Renal cortex interstitium (tissue), 11 donors: ENCODE measurements around the gene KMT2C. TPM values are rescaled to one million over a fixed set of nuclear protein-coding genes. Genes with fewer than 3 reads are reported as not detected.
"Not testable (repeated sequence)": the region's sequence is repeated elsewhere in the genome, so short reads cannot be mapped to it uniquely, and the experiment has no call there.

Experiments
- DNase-seq, 11 donors: peaks; one replicate each; pipeline ENCODE4 v3.0.0-alpha.2; 2013; ENCODE audit warnings: low read depth in 9 of 11, low spot score in 4 of 11; ENCODE audit errors: extremely low read depth in 1 of 11
- polyA plus RNA-seq, 3 donors: library from polyadenylated mRNA; unstranded; fragments of 120-200 nt; gene quantifications; one replicate each; pipeline ENCODE4 v1.2.1, GENCODE V29; 2013; ENCODE audit not compliant: insufficient read length in 3 of 3

Gene KMT2C
- polyA plus RNA-seq, 3 donors: 37.1 to 42.5 (median 39.3) TPM

- DNase-seq: no peak
These were observed 16.1 kb downstream of the KMT2C start for GRCh38 chr7:152419473-152420429.

- no peak for DNase-seq
These were observed 21.0 kb downstream of the KMT2C start for GRCh38 chr7:152414779-152415178.

GRCh38 chr7:152411389-152411788, 24.4 kb downstream of the KMT2C start:
- DNase-seq: peak in 3 of 11 donors; percentile 28 to 46 (median 45)

- no peak for DNase-seq
These were observed 29.3 kb downstream of the KMT2C start for GRCh38 chr7:152406491-152406890.

- DNase-seq: not testable (repeated sequence)
These were observed 29.8 kb downstream of the KMT2C start for GRCh38 chr7:152406030-152406429.

- DNase-seq: no peak
These were observed 32.1 kb downstream of the KMT2C start for GRCh38 chr7:152403726-152404125.

- DNase-seq: no peak
These were observed 33.2 kb downstream of the KMT2C start for GRCh38 chr7:152402384-152403250.

- DNase-seq: no peak
These were observed 36.5 kb downstream of the KMT2C start for GRCh38 chr7:152399344-152399743.

GRCh38 chr7:152395112-152395511, 40.7 kb downstream of the KMT2C start:
- no peak for DNase-seq

GRCh38 chr7:152394214-152394613, 41.6 kb downstream of the KMT2C start:
- DNase-seq: peak in 7 of 11 donors; percentile 10 to 55 (median 37)

GRCh38 chr7:152392254-152392653, 43.5 kb downstream of the KMT2C start:
- DNase-seq: no peak

- DNase-seq: not testable (repeated sequence)
These were observed 49.6 kb downstream of the KMT2C start for GRCh38 chr7:152386136-152386764.

GRCh38 chr7:152384235-152385200, 51.3 kb downstream of the KMT2C start:
- DNase-seq: not testable (repeated sequence)

GRCh38 chr7:152383341-152384234, 52.2 kb downstream of the KMT2C start:
- DNase-seq: no peak

- DNase-seq: no peak
These were observed 53.6 kb downstream of the KMT2C start for GRCh38 chr7:152382244-152382643.

GRCh38 chr7:152380931-152381578, 54.7 kb downstream of the KMT2C start:
- not testable (repeated sequence) for DNase-seq

- not testable (repeated sequence) for DNase-seq
These were observed 57.3 kb downstream of the KMT2C start for GRCh38 chr7:152378497-152378896.
